ENCODE data around the gene TBC1D5. TPM values are rescaled to one million over a fixed set of nuclear protein-coding genes. Genes with fewer than 3 reads are reported as not detected.

TBC1D5 gene
- total RNA-seq = 10 to 100 TPM; 42.7 to 45.8 TPM

GRCh38 chr3:17742102-17742879, at the start of gene TBC1D5:
TBC1D5 (minus strand) TSS chr3:17742631; CDS start chr3:17508570, 234,061 bp downstream.

